SIG-M5 treated with dmso at 0.1 percent for 504 hours (cell line): ENCODE results near the gene EFNA2.

ENCODE experiments used
- DNase-seq: peaks from one replicate; lab custom pipeline; 2025; ENCODE audit not compliant: unreplicated experiment; lab: John Stamatoyannopoulos, UW

EFNA2 gene

DNA sequence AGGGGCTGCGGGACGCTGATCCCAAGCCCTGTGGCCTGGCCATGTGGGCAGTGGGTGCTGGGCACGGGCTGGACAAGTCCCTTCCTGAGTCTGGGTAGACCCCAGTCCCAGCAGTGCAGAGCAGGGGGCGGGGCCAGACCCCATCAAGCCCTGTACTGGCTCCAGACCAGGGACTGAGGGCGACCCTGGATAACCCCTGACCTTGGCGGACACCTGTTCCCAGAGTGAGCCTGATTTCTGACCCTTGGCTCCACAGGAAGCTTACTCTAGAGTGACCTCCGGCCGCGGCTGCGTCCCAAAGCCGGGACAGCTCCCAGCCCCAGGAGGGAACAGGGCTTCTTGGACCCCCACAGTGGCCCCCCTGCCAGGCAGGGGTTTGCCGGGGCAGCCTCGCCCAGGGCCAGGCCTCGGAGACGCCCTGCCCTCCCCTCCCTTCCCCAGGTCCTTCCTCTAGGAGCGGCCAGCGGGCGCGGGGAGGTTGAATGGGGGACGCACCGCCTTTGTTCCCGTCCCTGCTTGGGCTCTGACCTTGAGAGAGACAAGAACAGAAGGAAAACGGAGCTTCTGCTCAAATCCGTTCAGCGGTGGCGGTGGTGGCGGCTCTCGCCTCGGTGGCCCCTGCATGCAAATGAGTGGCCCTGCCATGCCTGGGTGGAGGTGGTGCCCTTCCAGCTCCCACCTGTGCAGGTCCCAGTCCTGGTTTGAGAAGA lies 2.3 kb upstream of the EFNA2 start:
- DNase-seq: no peak

DNA sequence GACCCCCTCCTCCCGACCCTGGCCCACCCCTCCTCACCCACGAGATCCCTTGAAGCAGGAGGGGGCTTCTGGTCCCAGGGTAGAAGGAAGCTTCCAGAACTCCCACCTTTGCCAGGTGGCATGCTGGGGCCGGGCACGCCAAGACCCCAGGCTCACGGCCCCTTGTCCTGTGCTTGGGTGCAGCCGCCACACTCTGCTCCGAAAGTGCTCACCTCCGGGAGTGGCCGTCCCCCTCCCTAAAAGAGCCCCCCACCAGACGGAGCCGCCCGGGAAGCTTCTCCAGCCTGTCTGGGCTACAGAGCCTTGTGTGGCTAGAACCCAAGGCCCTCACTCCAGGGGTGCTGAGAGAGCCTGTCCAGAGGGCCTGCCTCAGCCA lies 1.8 kb upstream of the EFNA2 start:
- DNase-seq: no peak

DNA sequence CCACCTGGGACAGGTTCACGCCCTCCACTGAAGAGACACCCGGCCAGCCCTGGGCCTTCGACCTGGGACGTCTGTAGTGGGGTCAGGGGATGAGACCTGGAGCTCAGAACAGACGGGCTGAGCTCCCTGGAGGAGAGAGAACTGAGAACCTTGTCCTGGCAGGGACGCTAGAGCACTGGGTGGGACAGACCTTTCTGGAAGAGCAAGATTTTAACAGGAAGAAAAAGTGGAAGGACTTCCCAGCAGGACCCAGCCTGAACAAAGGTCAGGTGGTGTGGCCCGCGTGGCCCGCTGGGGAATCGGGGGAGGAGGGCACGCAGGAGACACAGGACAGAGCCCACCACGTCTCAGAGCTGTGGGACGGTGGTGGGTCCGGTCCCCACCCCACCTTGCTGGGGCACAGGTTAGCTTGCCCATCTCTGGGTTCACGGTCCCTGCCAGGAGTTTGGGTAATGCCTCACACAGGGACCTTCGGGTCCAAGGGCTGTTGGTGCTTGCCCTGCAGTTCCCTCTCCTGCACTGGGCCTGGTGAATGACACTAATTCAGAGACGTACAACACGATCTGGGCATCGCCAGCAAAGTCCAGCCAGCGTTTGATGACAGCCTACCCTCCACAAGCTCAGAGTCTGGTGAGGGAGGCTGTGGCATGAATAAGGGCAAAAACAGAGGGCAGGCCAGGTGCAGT lies 1.2 kb upstream of the EFNA2 start:
- no peak for DNase-seq

DNA sequence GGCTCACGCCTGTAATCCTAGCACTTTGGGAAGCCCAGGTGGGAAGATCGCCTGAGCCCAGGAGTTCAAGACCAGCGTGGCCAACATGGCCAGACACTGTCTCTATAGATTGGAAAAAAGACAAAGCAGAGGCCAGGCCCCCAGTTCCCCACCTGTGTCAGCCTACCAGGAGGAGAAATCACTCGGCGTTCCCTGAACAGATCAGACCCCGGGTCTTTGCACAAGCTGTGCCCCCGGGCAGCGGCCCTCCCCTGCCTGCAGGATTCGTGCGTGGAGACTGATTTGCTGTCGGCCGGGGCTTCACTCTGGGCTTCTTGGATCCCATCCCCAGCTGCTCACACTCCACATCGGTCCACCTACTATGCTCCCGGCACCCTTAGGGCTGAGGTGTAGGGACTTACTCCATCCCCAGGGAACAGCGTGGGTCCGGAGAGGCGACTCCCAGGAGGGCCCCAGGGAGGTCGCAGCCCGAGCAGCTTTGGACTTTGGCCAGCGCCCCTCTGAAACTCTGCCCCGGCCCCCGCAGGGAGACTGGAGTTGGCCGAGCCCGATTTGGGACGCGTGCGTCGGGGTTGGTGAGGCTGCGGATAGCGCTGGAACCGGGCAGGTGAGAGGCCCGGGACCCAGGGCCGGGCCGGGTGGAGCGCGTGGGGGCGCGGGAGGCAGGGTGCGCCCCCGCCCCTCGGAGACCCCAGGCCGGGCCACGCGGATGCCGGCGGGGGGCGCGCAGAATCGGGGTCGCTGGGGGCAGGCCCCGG lies 515 bp upstream of the EFNA2 start:
- DNase-seq: no peak

DNA sequence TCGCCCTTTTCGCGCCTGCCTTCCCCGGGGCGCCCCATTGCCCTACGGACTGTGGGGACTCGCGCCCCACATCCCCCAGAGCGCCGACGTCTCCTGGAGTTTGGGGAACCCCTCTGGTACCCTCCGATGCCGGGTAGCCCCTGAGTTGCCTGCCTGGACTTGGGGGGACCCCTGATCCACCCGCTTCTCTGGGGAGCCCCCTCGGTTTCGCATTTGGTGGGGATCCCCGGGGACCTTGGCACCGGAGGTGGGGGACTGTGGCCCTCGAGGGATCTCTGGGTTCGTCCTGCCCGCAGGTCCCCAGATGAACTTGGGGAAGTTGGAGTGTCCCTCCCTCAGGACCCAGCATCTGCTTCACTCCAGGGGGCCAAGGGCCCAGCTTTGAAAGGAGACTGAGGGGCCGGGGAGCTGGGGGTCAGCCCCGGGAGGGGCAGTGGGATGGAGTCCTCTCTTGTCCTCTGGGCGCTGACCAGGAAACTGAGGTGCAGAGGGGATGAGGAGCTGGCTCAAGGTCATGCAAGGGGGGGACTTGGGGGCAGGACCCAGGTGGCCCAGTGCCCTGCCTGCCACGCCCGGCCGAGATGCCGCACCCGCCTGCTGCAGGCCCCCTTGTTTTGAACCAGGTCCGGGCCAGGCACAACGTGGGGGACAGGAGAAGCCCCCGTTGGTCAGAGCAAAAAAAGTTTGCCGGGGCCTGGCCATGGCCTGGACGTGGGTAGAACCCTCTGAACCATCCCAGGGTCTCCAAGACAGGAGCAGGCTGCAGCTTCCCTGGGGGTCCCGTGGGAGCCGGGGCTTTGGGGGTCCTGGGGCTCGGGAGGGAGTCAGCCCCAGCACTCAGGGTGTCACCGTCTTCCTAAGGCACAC lies 1.0 kb downstream of the EFNA2 start:
- no peak for DNase-seq

DNA sequence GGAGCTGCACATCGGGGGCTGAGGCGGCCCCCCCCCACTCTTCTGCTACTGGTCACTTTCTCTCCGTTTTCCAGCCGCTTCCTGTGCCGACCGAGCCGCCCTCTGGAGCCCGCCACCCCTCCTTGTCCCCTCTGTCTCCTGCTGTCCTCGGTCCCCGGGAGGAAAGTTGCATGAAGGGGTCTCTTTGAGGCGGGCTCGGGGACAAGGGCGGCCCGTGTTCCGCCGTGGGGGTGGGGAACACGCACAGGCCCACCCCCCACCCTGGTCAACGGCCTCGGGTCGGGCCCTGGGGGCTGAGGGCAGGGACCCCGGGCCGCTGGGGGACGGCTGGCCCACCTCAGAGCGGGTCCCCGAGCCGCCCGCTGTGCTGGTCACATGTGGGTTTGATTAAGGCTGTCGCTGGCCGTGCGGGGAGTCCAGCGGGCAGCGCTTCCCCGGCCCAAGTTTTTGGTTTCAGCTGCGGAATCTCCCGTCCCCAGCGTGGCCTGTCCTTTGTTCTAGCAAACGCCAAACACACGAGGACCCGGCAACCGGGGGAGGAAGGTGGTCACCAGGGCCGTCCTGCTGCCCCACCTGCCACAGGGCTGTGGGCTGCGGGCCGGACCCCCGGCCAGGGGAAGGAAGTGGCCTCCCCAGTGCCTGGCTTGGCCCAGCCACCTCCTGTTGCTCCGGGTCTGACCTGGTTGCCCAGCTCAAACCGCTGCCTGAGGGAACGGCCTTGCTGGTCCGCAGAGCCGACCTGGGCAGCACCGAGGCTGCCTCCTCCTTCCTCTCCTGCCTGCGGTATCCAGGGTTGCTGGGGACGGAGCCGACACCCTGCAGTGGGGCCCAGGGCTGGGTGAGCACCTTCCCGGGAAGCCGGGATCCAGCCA lies 1.9 kb downstream of the EFNA2 start:
- no peak for DNase-seq

DNA sequence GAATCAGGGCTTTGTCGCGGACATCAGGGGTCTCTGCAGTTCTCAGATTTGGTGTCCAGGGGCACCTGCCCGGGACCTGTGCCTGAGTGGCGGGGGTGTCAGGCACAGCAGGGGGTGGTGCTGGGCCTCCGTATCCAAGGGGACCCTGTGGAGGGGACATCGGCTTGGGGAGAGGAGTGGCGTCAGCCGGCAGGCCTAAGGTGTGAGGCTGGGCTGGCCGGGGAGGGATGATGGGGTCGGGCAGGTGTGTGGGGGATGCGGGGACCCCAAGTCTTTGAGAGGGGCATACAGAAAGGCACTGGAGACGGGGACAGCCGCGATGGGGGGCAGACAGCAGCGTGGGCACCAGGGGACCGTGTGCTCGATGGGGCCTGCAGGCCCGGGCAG lies 2.5 kb downstream of the EFNA2 start:
- no peak for DNase-seq

DNA sequence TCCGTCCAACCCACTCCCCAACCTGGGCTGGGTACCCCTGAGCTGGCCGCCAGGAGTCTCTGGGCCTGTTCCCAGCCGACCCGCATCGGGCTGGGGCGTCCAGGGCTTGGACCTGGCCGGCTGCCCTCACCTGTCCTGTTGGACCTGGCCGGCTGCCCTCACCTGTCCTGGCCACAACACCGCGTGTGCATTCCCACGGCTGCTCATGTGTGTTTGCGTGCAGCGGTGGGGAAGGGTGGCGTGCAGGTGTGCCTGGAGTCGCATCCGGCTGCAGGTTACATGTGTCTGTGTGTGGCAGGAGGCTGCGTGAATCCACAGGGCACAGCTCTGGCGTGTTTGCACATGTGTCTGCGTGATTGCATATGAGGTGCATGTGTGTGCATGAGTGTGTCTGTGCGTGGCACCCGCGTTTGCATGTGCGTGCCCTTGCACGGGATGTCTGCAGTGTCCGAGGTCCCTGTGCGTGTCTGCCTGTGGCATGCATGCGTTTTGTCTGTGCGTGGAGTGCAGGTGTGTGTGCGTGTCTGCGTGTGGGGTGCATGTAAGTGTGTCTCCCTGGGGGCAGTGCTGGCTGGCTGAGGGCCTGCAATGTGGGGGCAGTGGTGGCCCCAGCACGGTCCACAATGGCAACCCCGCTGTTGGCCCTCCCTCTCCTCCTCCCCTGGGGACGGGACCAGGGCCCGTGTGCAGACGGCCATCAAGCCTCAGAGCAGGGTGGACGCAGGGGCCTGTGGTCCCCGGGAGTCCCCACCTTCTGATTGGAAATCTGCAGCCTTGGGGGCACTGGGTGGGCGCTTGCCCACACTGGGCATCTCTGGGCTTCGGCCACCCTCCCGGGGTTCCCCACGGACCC lies 3.4 kb downstream of the EFNA2 start:
- DNase-seq: no peak

DNA sequence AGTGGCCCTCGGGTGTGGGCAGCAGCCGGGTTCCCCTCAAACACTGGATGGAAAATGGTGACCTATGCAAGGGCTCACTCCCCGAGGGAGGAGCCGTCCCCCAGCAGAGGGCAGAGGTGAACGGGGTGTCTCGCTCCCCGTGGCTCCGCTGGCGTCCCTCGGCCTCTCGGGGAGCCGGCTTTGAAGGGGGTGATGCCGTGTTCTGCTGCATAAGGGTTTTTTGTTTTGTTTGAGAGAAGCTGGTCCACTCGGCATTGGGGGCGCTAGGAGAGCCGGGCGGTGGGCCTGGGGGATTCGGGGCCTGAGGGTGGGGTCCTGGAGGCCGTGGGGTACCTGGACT lies 4.0 kb downstream of the EFNA2 start:
- DNase-seq: no peak

DNA sequence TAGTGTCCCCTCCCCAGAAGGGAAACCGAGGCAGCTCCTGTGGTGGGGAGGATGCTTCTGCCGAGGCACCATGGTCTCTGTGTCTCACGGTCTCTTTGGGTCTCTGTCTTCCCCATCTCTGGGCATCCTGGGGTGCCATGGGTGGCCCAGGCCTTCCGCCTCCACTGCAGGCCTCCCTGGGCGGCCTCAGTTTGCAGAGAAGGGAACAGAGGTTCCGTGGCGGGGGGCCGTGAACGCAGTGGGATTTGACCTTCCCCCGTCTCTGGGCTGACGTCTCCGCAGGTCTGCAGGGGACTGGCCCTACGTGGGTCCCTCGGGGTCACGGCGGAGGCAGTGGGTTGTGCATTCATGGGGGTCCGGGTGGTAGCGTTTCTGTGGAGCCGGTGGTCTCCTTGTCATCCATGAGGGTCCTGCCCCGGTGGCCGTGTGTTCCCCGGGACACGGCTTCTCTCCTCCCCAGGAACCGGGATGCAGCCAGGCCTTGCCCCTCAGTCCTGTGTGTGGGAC lies 4.6 kb downstream of the EFNA2 start:
- DNase-seq: no peak

DNA sequence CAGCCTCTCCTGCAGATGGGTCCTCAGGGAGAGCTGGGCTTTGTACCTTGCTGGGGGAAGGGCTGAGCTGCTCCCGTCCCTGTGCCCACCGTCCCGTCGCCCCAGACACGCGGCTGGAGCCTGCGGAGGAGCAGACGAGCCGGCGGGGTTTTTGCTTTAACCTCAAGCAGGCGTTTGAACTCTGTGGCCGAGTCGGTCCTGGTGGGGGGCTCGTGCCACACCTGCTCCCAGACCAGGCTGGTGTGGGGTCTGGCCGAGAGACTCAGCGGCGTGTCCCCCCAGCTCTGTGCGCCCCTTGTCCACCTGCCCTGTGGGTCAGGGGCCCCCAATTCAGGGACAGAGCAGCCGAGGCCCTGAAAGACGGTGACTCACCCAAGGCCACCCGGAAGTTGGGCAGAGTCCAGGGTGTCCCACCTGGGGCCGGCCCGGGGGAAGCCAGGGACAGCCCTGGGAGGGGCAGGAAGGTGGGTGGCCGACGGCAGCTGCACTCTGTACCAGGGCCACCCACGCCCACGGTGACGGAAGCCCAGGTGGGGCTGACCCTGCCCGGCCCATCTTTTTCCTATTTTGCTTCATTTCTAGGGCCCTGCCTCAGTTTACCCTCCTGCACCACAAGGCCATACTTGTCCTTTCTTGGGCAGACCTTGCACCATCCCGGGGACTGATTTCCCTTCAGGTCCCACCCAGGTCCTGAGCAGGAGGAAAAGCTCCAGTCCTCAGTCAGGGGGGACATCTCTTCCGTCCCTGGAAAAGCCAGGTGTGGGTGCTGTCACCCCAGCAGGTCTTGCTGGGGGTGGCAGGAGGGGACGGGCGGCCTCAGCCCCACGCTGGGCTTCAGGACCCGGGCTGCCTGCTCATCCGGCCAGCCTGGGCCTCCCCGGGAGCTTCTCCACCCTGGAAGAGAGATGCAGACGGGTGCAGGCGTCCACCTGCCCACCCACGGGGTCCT lies 5.3 kb downstream of the EFNA2 start:
- DNase-seq: no peak

DNA sequence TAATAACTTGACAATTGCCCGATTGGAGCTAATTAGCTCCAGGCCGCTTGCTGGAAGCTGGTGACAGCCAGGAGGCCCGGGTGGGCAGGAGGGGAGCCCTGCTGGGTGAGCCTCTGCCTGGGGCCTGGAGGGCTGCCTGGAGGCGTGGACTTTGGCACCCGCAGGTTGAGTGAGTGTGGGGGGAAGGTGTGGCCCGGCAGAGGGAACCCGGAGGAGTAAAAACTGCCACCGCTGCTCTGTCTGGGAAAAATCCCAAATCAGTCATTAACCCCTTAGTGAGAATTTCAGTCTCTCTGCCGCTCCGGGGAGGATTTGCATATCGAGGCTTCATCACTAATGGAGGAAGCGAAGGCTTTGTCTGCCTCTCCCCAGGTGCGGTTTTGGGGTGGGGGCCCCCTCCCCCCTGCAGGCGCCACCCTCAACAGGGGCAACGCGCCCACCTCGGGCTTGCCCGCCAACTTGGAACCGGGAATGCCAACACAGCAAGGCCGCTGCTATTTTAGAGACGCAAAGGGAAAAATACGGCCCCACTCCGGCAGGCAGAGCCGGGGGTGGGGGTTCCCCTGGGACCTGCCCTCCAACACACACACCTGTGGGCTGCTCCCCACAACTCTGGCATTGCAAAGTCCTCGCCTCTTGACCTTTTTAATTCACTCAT lies 6.2 kb downstream of the EFNA2 start:
- DNase-seq: no peak

DNA sequence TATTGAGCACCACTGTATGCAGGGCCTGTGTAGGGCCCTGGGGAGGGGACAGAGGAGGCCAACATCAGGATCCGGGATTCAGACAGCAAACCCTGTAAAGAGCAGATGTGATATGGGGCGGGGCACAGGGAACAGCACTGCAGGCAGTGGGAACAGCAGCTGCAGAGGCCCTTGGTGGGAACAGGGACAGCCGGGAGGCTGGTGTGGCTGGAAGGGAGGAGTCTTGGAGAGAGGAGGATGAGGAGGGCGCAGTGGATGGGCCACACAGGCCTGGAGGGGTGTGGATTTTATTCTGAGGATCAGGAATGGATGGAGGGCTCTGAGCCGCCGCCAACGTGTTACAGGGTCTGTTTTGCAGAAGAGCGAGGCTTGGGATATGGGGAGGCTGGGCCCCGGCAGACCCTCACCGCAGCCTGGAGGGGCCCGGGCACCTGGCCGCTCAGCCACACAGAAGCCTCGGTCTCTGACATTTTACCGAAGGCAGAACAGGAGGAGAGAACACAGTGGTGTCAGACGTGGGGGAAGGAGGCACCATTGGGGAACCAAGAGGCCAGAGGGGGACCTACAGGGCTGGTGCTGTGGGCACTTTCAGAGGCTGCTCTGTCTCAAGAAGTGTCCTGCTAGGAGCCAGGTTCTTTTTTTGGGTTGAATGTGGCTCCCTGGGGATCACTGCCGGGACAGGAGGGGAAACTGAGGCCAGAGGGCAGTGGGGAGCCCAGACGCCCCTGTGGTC lies 6.9 kb downstream of the EFNA2 start:
- no peak for DNase-seq

DNA sequence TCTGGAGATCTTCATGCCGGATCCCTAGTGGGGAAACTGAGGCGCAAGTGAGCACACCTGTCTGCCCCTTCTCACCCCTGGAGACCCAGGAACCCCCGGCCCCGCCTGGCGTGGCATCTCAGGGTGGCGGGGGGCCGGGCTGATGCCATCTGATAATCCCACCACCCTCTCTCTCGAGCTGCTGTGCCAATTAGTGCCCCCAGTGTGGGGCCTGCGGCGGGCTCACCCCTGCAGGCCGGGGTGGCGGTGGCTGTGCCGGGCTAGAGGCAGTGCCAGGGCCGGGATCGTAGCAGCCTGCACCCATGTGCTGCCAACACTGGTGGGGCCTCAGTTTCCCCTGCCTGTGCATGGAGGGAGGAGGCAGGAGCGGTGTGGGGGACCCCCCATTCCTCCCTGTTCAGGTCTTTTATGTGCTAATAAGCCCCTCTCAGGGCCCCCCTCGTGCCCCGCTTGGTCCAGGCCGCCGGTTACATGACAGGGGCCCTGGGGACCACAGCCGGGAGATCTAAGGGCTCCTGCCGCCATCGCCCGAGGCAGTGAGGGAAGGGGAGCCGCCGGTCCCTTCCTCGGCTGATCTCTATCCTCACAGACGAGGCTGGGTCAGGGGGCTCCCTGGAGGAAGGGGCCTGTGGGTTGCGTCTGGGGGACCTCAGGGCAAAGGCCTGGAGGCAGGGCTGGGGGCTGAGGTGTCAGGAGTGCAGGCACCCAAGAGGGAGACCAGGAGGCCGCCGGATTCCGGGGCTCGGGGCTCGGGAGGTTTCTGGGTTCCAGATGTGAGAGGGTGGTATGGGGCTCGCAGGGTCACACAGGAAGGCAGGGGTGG lies 8.3 kb downstream of the EFNA2 start:
- DNase-seq: no peak

DNA sequence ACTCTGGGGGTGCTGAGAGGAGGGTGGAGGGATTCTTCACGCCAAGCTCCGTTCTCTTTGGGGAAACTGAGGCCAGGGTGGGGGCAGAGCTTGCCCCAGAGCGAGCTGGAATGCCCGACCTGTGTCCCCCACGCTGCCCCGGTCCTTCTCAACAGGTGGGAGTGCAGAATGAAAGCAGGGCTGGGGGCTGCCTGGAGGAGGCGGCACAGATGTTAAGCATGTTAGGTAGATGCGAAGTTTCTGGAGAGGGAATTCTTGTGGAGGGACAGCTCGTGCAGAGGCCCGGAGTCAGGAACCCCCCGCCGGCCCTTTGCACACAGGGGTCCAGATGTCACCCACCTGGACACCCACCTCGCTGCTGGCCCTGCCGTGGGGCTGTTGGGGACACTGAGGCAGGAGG lies 9.0 kb downstream of the EFNA2 start:
- no peak for DNase-seq
